Measurements from ENCODE around the gene TBC1D4. TPM values are rescaled to one million over a fixed set of nuclear protein-coding genes. Genes with fewer than 3 reads are reported as not detected.

Gene TBC1D4
- total RNA-seq, 4 donors from 2014 or later, result 14.2 to 32.0 (median 20.6) TPM

GRCh38 chr13:75511051-75511625 is 29.2 kb upstream of the TBC1D4 start:
- Histone ChIP-seq H3K4me3 (no peak overlapping the region), H3K27ac (replicated peaks in 1 of 4) (no peak overlapping the region), H3K9me3 (no peaks in the 10 kb centered on the region), H3K4me1 (no peaks in the 10 kb centered on the region), H3K27me3 (no peaks in the 10 kb centered on the region), H3K36me3 (no peaks in the 10 kb centered on the region)
- no peak for DNase-seq (ENCODE audit: extremely low spot score)
- 97% methylated on average over 3 of the region's 3 CpGs for WGBS
- no peak for TF ChIP-seq POLR2AphosphoS5 (IDR thresholded peaks at IDR 0.05)
- intact Hi-C loops (cut with DNase I), result no loop called here

- Histone ChIP-seq H3K36me3 (no peaks in the 10 kb centered on the region), H3K4me1 (no peaks in the 10 kb centered on the region), H3K27ac (replicated peaks in 1 of 4) (no peak overlapping the region), H3K9me3 (no peaks in the 10 kb centered on the region), H3K4me3 (no peak overlapping the region), H3K27me3 (no peaks in the 10 kb centered on the region)
- intact Hi-C loops (cut with DNase I), result no loop called here
- DNase-seq (ENCODE audit: extremely low spot score), result no peak
- 90% methylated on average over 6 of the region's 6 CpGs for WGBS
- TF ChIP-seq CTCF (IDR thresholded peaks at IDR 0.05) (no peak), POLR2AphosphoS5 (IDR thresholded peaks at IDR 0.05) (no peak), EP300 (IDR thresholded peaks at IDR 0.05) (no peak), POLR2A (IDR thresholded peaks at IDR 0.05; ENCODE audit: low read depth) (no peak)
Observed at GRCh38 chr13:75508002-75508548, 26.1 kb upstream of the TBC1D4 start.

GRCh38 chr13:75507027-75508001 is 25.3 kb upstream of the TBC1D4 start:
- H3K4me3 ChIP-seq, result no peak overlapping the region
- intact Hi-C loops (cut with DNase I), result no loop called here

GRCh38 chr13:75506018-75506417 is 24.0 kb upstream of the TBC1D4 start:
- Histone ChIP-seq H3K36me3 (no peaks in the 10 kb centered on the region), H3K27me3 (no peaks in the 10 kb centered on the region), H3K4me1 (no peaks in the 10 kb centered on the region), H3K27ac (replicated peaks in 1 of 4) (no peak overlapping the region), H3K9me3 (no peaks in the 10 kb centered on the region), H3K4me3 (no peak overlapping the region)
- TF ChIP-seq POLR2A (IDR thresholded peaks at IDR 0.05; ENCODE audit: low read depth) (no peak), CTCF (IDR thresholded peaks at IDR 0.05) (no peak), EP300 (IDR thresholded peaks at IDR 0.05) (no peak), POLR2AphosphoS5 (IDR thresholded peaks at IDR 0.05) (no peak)
- intact Hi-C loops (cut with DNase I), result no loop called here
- no peak for DNase-seq (ENCODE audit: extremely low spot score)
- 77% methylated on average over 1 of the region's 1 CpG for WGBS

More at GRCh38 chr13:75507027-75508001, 25.3 kb upstream of the TBC1D4 start:
- Histone ChIP-seq H3K4me1 (no peaks in the 10 kb centered on the region), H3K9me3 (no peaks in the 10 kb centered on the region), H3K27me3 (no peaks in the 10 kb centered on the region), H3K27ac (replicated peaks in 1 of 4) (no peak overlapping the region), H3K36me3 (no peaks in the 10 kb centered on the region)
- 92% methylated on average over 10 of the region's 10 CpGs for WGBS
- TF ChIP-seq POLR2A (IDR thresholded peaks at IDR 0.05; ENCODE audit: low read depth) (no peak), EP300 (IDR thresholded peaks at IDR 0.05) (no peak), POLR2AphosphoS5 (IDR thresholded peaks at IDR 0.05) (no peak), CTCF (IDR thresholded peaks at IDR 0.05) (no peak)
- DNase-seq (ENCODE audit: extremely low spot score), result no peak

GRCh38 chr13:75505327-75505726 is 23.4 kb upstream of the TBC1D4 start:
- 77% methylated on average over 3 of the region's 3 CpGs for WGBS
- DNase-seq (ENCODE audit: extremely low spot score), result no peak
- no peak overlapping the region for H3K27ac ChIP-seq (replicated peaks in 1 of 4)
- H3K36me3 ChIP-seq, result no peaks in the 10 kb centered on the region
- H3K9me3 ChIP-seq, result no peaks in the 10 kb centered on the region
- no peaks in the 10 kb centered on the region for H3K4me1 ChIP-seq
- TF ChIP-seq CTCF (IDR thresholded peaks at IDR 0.05) (no peak), POLR2AphosphoS5 (IDR thresholded peaks at IDR 0.05) (no peak), EP300 (IDR thresholded peaks at IDR 0.05) (no peak), POLR2A (IDR thresholded peaks at IDR 0.05; ENCODE audit: low read depth) (no peak)
- no peak overlapping the region for H3K4me3 ChIP-seq
- intact Hi-C loops (cut with DNase I), result no loop called here
- H3K27me3 ChIP-seq, result no peaks in the 10 kb centered on the region

Measured in esophagus muscularis mucosa (tissue), 4 donors.